HepG2 (cell line): ENCODE results near the gene VSIG8. TPM values are rescaled to one million over a fixed set of nuclear protein-coding genes. Genes with fewer than 3 reads are reported as not detected.

Experiments used
- ATAC-seq: fragments of 200-7000 bp; cut with Tn5 transposase; 3 replicates; pipeline ENCODE4 v1.9.1; 2020; ENCODE audit warnings: mild to moderate bottlenecking, moderate library complexity
- BruUV-seq: library from RNA; stranded (reverse); fragments of 400-500 nt; replicated peaks from 2 replicates; lab custom pipeline; 2021; lab: Mats Ljungman, UMichigan
- CTCF ChIA-PET: fragments of 300-600 bp; formaldehyde crosslinking; extraction: SDS; loops from one replicate; lab custom pipeline; 2021; ENCODE audit warnings: low total read pairs, inconsistent platforms, low intra/inter-chr PET ratio; lab: Yijun Ruan, JAX
- POLR2A ChIA-PET: fragments of 350-600 bp; sonication (Branson Sonifier 250); formaldehyde crosslinking; loops from one replicate; lab custom pipeline; 2020; ENCODE audit warnings: antibody characterized with exemption, inconsistent platforms; lab: Yijun Ruan, JAX
- DNase-seq: peaks from one replicate; pipeline ENCODE4 v3.0.0-alpha.2; 2015; ENCODE audit warnings: low spot score
- FAIRE-seq: peaks from 3 replicates; lab custom pipeline; 2011; peaks lifted over from hg19 to GRCh38; lab: Jason Lieb, UNC
- H2AFZ ChIP-seq: one replicate; pipeline ENCODE4 v1.6.1; 2011; ENCODE audit warnings: low read length, inconsistent platforms
- H3K27ac ChIP-seq: fragments of 300-600 bp; 3 replicates; pipeline ENCODE4 v1.8.0; 2011; ENCODE audit warnings: mixed run types, mild to moderate bottlenecking, mixed read lengths, low read length, inconsistent platforms; ENCODE audit not compliant: insufficient read depth; ENCODE audit errors: extremely low read length
- H3K27me3 ChIP-seq, 2 experiments: fragments of 200-600 bp in 1 of 2; 2 replicates in 1 of 2; 3 replicates in 1 of 2; pipeline versions ENCODE4 v1.6.0 to v1.8.0; 2011; ENCODE audit warnings: low read length in 2 of 2, mild to moderate bottlenecking in 2 of 2, moderate library complexity in 2 of 2, inconsistent platforms in 1 of 2; ENCODE audit not compliant: insufficient read depth in 2 of 2, control insufficient read depth in 1 of 2
- H3K36me3 ChIP-seq, 2 experiments: fragments of 200-600 bp in 1 of 2; replicated peaks in 1 of 2; 2 replicates in 1 of 2; 3 replicates in 1 of 2; pipeline versions ENCODE4 v1.5.1 to v1.8.0; 2011; ENCODE audit warnings: low read length in 2 of 2, inconsistent platforms in 1 of 2; ENCODE audit not compliant: insufficient read depth in 2 of 2, control insufficient read depth in 1 of 2
- H3K4me1 ChIP-seq: 2 replicates; pipeline ENCODE4 v1.5.1; 2012; ENCODE audit warnings: low read length, inconsistent platforms; ENCODE audit not compliant: insufficient read depth
- H3K4me2 ChIP-seq: 2 replicates; pipeline ENCODE4 v1.6.0; 2011; ENCODE audit warnings: low read depth, low read length, inconsistent platforms
- H3K4me3 ChIP-seq, 3 experiments: fragments of 200-600 bp in 1 of 3; sonication (generic), shearing (Covaris generic) in 1 of 3; replicated peaks in 1 of 3; 2 replicates each; pipeline ENCODE4 v1.5.1; 2011 to 2016; ENCODE audit warnings: low read length in 3 of 3, inconsistent platforms in 2 of 3, low read depth in 2 of 3, mild to moderate bottlenecking in 2 of 3, control low read depth in 1 of 3, mixed read lengths in 1 of 3; ENCODE audit not compliant: insufficient read depth in 1 of 3
- H3K79me2 ChIP-seq: one replicate; pipeline ENCODE4 v1.6.1; 2011; ENCODE audit warnings: low read length, inconsistent platforms; ENCODE audit not compliant: insufficient read depth
- H3K9ac ChIP-seq: 2 replicates; pipeline ENCODE4 v1.6.0; 2011; ENCODE audit warnings: mild to moderate bottlenecking, low read depth, low read length, inconsistent platforms; ENCODE audit not compliant: insufficient read depth
- H3K9me3 ChIP-seq: 2 replicates; pipeline ENCODE4 v1.5.1; 2012; ENCODE audit warnings: mild to moderate bottlenecking, low read length
- H4K20me1 ChIP-seq: 2 replicates; pipeline ENCODE4 v1.6.0; 2011; ENCODE audit warnings: inconsistent platforms, mild to moderate bottlenecking, low read length, moderate library complexity; ENCODE audit not compliant: insufficient read depth
- ATF7-NPFF ChIP-seq: sonication (generic); formaldehyde crosslinking; IDR thresholded peaks from 2 replicates; pipeline ENCODE4 v1.8.1; 2023; ENCODE audit warnings: mild to moderate bottlenecking, low read depth, missing genetic modification reagents, moderate library complexity
- CBX1 ChIP-seq: IDR thresholded peaks from one replicate; pipeline ENCODE4 v1.6.1; 2016; ENCODE audit warnings: antibody characterized with exemption, low read depth
- CEBPG ChIP-seq: IDR thresholded peaks from 2 replicates; pipeline ENCODE4 v1.6.1; 2016
- FLYWCH1 ChIP-seq: sonication (generic); formaldehyde crosslinking; IDR thresholded peaks from 2 replicates; pipeline ENCODE4 v1.8.1; 2023; ENCODE audit warnings: mild to moderate bottlenecking, missing genetic modification reagents
- HMG20A ChIP-seq: IDR thresholded peaks from 2 replicates; pipeline ENCODE4 v1.6.1; 2016; ENCODE audit warnings: borderline replicate concordance
- PITX1 ChIP-seq: sonication (generic); formaldehyde crosslinking; IDR thresholded peaks from 2 replicates; pipeline ENCODE4 v1.5.1; 2020; ENCODE audit warnings: mild to moderate bottlenecking, missing genetic modification reagents
- SMC3 ChIP-seq: IDR thresholded peaks from 2 replicates; pipeline ENCODE4 v1.6.1; 2011; ENCODE audit warnings: low read length, improper control_type of control experiment
- ZFYVE20 ChIP-seq: sonication (generic); formaldehyde crosslinking; IDR thresholded peaks from 2 replicates; pipeline ENCODE4 v1.8.0; 2023; ENCODE audit warnings: low read depth, mild to moderate bottlenecking, moderate library complexity, missing genetic modification reagents, borderline replicate concordance
- ZNF260 ChIP-seq: sonication (generic); formaldehyde crosslinking; IDR thresholded peaks from 2 replicates; pipeline ENCODE4 v1.4.0; 2020; ENCODE audit warnings: missing genetic modification reagents, low read depth, mild to moderate bottlenecking, borderline replicate concordance
- ZNF564 ChIP-seq: sonication (generic); formaldehyde crosslinking; IDR thresholded peaks from 2 replicates; pipeline ENCODE4 v1.8.1; 2023; ENCODE audit warnings: mild to moderate bottlenecking, missing genetic modification reagents
- ZNF605 ChIP-seq: sonication (generic); formaldehyde crosslinking; IDR thresholded peaks from 2 replicates; pipeline ENCODE4 v1.8.0; 2022; ENCODE audit warnings: mild to moderate bottlenecking, missing genetic modification reagents
- WGBS: methylation state at CpG from one replicate; pipeline ENCODE4 v1.1.6; 2017; ENCODE audit warnings: low lambda C conversion rate; 5-methylcytosine and 5-hydroxymethylcytosine counted together
- in situ Hi-C: cut with HindIII; loops from 2 replicates; pipeline ENCODE4 v1.10.0; 2017; ENCODE audit warnings: low pct_unique_long_range_greater_than_20kb; ENCODE audit not compliant: extremely low pct_ligation_motif_present
- intact Hi-C: fragments of 100-400 bp; cut with micrococcal nuclease; formaldehyde crosslinking; loops from one replicate; pipeline ENCODE4 v1.10.0; 2022; ENCODE audit not compliant: unreplicated experiment
- polyA plus RNA-seq, 8 experiments: library from polyadenylated mRNA; depleted of rRNA in 3 of 8; stranded (reverse) in 7 of 8; unstranded in 1 of 8; fragments of >200 nt; fragmentation: Illumina TruSeq in 4 of 8; extraction: Trizol in 4 of 8; gene quantifications; 2 replicates each; pipeline versions ENCODE4 v1.2.1 to v1.2.3, GENCODE V29; 2011 to 2016; ENCODE audit warnings: low read depth in 4 of 8, missing spikeins in 1 of 8, mixed read lengths in 1 of 8; ENCODE audit not compliant: insufficient read depth in 1 of 8
- total RNA-seq, 5 experiments: library from RNA; depleted of rRNA; stranded (reverse); fragments of >200 nt; fragmentation: Illumina TruSeq; extraction: Trizol; gene quantifications; 2 replicates each; pipeline ENCODE4 v1.2.3, GENCODE V29; 2016; ENCODE audit warnings: low read depth in 1 of 5
- TF ChIP-seq, protein P1 (sequence below): sonication (generic); formaldehyde crosslinking; IDR thresholded peaks from 2 replicates; pipeline ENCODE4 v1.8.1; 2023; ENCODE audit warnings: mild to moderate bottlenecking, inconsistent platforms, moderate library complexity, missing genetic modification reagents, borderline replicate concordance

Gene VSIG8
- total and polyA plus RNA-seq, 2 of the 13 experiments (the other 11 are each of a cell fraction or from before 2014, with no cell fraction given), result not detected

DNA sequence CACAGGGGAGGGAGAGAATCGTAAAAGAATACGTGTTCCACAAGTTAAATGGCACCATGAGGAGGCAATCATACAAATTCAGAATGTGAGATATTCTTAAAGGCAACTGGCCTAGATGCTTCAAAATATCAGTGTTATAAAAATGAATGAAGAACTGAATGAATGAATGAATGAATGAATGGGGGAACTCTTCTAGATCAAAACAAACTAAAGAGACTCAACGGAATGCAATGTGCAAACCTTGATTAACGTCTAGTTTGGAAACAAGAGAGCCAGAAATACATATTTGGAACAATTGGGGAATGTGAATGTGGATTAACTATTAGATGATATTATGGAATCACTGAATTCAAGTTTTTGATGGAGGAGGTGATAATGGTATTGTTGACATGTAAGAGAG is 20.7 kb upstream of the VSIG8 start:
- no TSS peak for BruUV-seq
- DNase-seq (no peak), ATAC-seq (no peak), FAIRE-seq (no peak)
- Histone ChIP-seq H2AFZ (no peak overlapping the region), H3K27ac (no peak overlapping the region), H4K20me1 (no peaks in the 10 kb centered on the region), H3K27me3 (peaks cover 0 to 1% of the 10 kb centered on the region in 2 experiments; a peak in 2 of 5 replicates), H3K4me1 (no peaks in the 10 kb centered on the region), H3K79me2 (no peaks in the 10 kb centered on the region), H3K4me2 (no peak overlapping the region), H3K9ac (no peak overlapping the region), H3K4me3 (no peak overlapping the region), H3K9me3 (no peaks in the 10 kb centered on the region), H3K36me3 (no peaks in the 10 kb centered on the region)
- WGBS, result 43% methylated on average over 4 of the region's 4 CpGs
- intact Hi-C loops (no loop called here), in situ Hi-C loops (no loop called here)
- TF ChIP-seq ZNF605 (CRISPR knock-in tag) (no peak), CEBPG (no peak), PITX1 (CRISPR knock-in tag) (no peak), CBX1 (no peak), ZFYVE20 (no peak), FLYWCH1 (CRISPR knock-in tag) (no peak), HMG20A (CRISPR knock-in tag) (no peak), ZNF564 (no peak), SMC3 (no peak), ZNF260 (CRISPR knock-in tag) (no peak), ATF7-NPFF (no peak)
- TF ChIP-seq, protein P1, sequence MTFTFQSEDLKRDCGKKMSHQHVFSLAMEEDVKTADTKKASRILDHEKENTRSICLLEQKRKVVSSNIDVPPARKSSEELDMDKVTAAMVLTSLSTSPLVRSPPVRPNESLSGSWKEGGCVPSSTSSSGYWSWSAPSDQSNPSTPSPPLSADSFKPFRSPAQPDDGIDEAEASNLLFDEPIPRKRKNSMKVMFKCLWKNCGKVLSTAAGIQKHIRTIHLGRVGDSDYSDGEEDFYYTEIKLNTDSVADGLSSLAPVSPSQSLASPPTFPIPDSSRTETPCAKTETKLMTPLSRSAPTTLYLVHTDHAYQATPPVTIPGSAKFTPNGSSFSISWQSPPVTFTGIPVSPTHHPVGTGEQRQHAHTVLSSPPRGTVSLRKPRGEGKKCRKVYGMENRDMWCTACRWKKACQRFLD (CRISPR knock-in tag), result no peak
- ChIA-PET POLR2A (no interaction called here), CTCF (no interaction called here)
